Activated CD4-positive, CD25-positive, alpha-beta regulatory T cell treated with anti-CD3 and anti-CD28 coated beads, Interleukin-2, amount 50 U/mL, for 24 hours (primary cell): ENCODE data around the gene MPP3.
"Not testable (repeated sequence)": the region's sequence is repeated elsewhere in the genome, so short reads cannot be mapped to it uniquely, and the experiment has no call there.

Experiments
- ATAC-seq, 2 donors: fragments of 150-1000 bp; cut with Tn5 transposase; one replicate each; pipeline ENCODE4 v1.10.0; 2021; ENCODE audit warnings: mild to moderate bottlenecking in 1 of 2, moderate library complexity in 1 of 2

MPP3 gene

GRCh38 chr17:43832976-43833829 lies at the start of gene MPP3:
Gene MPP3 (minus strand): TSS chr17:43833146. CDS start chr17:43831906, 1,240 bp downstream.
- peak; percentile 67 to 80 for ATAC-seq

DNA sequence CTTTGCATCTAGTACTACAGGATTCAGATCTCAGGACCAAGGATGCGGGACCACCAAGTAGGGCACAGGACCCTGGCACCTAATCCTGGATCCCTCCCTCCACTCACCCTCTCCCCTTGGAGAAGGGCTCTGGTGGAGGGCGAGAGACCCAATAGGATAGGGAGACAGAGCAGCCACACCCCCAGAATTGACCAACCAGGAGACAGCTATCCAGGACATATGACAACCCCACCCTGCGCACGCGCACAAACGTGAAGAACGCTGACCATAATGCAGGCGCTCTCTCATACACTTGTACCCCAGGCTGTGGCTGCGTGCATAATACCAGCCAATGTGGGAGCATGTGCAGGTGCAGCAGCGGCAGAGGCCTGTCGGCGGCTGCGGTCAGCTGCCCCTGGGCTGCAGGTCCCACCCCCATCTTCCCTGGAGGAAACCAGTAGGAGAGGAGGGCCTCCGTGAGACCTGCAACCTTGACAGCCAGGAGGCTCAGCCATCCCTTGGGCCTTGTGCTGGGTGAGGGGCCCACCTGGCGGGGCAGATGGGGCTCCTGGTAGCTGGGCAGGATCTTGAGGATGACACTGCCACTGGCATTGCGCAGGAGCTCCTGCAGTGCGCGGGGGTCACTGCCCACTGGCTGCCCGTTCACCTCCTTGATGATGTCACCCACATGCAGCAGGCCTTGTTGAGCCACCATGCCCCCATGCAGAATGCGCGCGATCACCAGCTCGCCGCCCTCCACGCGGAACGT lies 49.0 kb upstream of the MPP3 start:
- no peak for ATAC-seq

- ATAC-seq = no peak
Observed at GRCh38 chr17:43881181-43881580, 48.2 kb upstream of the MPP3 start.

- ATAC-seq = peak in 1 of 2 donors; percentile 36
Observed at GRCh38 chr17:43880420-43880991, 47.6 kb upstream of the MPP3 start.

- no peak for ATAC-seq
Observed at GRCh38 chr17:43879723-43880419, 46.9 kb upstream of the MPP3 start.

GRCh38 chr17:43878260-43879175 lies 45.6 kb upstream of the MPP3 start:
- peak; percentile 82 to 83 for ATAC-seq

GRCh38 chr17:43877451-43878155 lies 44.7 kb upstream of the MPP3 start:
- no peak for ATAC-seq

DNA sequence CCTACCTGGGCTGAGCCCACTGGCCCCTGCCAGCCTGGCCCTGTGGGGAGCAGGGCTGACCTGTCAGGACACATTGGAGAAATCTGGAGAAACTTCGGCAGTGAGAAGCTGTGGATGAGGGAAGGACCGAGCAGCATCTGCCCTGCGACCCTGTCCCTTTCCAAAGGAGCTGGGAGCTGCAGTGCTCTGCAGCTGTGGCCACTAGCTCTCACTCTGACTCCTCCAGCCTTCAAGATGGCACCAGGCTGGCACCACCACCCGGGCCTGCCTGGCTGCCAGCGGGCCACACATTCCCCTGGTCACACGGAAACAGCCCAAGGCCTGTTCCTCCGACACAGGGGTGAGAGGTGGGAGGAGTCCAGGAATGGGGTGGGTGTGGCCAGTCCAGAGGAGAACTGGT lies 44.1 kb upstream of the MPP3 start:
- no peak for ATAC-seq

DNA sequence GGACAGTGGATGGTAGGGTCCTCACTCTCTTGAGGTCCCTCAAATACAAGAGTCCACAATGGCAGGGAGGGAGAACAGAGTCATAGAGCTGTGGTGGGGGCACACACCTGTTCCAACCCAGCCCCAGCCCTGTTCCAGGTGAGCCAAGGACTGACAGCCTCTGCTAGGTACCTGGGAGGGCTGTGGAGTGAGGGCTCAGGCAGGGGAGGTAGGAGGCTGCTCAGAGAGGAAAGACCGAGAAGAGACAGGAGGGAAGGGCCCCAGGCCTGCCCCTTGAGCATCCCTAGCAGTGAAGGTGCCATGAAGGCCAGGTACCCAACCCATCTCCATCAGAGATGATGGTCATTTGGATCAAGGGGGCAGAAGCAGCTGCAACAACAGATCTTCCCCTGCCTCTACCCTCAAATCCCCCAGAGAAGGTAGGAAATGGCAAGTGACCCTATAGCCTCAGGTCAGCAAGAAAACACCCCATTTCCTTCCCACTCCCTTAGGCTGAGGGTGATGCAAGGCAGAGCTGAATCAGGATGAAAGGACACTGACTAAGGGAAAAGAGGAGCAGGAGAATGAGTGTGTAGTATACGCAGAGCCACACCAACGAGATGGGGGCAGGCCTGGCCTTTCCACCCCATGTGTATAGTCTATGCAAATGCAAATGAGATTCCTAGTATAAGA lies 42.7 kb upstream of the MPP3 start:
- no peak for ATAC-seq

DNA sequence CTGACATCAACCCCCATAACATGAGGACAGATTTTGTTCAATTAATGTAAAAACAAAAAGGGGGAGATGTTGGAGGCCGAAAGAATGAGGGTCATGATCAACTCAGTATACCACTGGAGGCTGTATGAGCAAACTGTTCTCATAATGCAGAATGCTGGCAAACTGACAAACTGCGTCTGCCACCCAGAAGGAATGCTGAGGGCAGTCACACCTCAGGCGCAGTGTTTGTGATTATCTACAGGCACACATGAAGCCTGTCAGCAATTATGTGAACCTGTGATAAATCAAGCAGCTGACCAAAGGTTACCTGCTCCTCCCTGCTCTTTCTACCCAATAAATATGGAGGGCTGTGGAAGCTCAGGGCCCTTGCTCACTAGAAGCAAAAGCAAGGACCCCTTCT lies 41.3 kb upstream of the MPP3 start:
- no peak for ATAC-seq

DNA sequence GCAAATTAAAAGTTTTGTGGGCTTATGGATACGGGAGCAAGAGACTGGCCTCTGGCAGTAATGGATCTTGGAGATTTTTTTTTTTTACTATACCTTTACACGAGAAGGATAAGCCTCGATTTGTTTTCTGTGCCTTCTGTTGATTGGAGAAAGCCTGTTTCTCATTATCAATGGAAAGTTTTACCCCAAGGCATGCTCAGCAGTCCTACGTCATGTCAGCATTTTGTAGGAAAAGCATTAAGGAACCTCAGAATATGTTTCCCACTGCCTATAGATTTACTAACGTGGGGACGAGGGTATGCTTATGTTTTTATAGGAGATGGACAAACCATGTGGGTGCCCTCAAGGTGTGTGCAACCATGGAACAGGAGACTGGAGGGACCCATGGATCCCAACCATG lies 40.9 kb upstream of the MPP3 start:
- no peak for ATAC-seq

DNA sequence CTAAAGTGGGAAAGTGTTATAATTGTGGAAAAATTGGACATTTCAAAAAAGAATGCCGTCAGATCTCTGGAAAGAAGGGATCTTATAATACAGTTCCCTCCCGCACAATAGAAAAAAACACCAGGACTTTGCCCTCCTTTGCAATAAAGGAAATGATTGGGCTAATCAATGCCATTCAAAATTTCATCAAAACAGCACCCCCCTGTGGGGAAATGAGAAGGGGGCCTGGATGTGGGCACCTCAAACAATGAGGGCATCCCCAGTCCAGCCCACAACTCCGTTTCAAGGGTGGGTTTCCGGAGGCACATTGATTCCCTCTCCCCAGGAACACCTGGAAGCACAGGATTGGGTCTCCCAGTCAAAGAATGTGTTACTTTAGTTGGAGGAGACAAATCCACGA lies 40.1 kb upstream of the MPP3 start:
- no peak for ATAC-seq

DNA sequence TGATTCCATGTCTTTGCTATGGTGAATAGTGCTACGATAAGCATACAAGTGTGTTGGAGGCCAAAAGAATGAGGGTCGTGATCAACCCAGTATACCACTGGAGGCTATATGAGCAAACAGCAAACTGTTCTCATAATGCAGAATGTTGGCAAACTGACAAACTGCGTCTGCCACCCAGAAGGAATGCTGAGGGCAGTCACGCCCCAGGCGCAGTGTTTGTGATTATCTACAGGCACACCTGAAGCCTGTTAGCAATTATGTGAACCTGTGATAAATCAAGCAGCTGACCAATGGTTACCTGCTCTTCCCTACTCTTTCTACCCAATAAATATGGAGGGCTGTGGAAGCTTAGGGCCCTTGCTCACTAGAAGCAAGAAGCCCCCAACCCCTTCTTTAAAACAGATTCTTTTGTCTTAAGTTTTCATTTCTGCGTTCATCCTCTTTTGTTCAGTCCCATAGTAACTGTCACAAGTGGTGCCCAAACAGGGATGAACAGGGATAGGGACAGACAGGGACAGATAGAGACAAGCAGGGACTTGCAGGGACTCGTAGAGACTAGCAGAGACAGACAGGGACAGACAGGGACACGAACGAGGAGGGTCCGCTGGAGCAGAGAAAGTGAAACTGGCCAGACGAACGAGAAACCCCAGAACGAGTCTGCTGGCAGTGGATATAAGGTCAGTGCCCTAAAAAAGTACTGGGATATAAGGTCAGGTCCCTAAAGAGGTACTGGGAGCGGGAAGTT lies 39.2 kb upstream of the MPP3 start:
- no peak for ATAC-seq

DNA sequence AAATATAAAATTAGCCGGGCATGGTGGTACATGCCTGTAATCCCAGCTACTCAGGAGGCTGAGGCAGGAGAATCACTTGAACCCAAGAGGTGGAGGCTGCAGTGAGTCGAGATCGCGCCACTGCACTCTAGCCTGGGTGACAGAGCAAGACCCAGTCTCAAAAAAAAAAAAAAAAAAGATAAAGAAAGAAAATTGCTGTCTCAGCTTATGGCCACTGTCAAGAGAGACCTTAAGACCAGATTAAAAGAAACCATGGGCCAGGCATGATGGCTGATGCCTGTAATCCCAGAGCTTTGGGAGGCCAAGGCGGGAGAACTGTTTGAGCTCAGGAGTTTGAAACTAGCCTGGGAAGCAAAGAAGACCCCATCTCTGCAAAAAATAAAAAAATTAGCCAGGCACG lies 36.1 kb upstream of the MPP3 start:
- ATAC-seq = not testable (repeated sequence)

GRCh38 chr17:43868226-43868994 lies 35.5 kb upstream of the MPP3 start:
- ATAC-seq = no peak

DNA sequence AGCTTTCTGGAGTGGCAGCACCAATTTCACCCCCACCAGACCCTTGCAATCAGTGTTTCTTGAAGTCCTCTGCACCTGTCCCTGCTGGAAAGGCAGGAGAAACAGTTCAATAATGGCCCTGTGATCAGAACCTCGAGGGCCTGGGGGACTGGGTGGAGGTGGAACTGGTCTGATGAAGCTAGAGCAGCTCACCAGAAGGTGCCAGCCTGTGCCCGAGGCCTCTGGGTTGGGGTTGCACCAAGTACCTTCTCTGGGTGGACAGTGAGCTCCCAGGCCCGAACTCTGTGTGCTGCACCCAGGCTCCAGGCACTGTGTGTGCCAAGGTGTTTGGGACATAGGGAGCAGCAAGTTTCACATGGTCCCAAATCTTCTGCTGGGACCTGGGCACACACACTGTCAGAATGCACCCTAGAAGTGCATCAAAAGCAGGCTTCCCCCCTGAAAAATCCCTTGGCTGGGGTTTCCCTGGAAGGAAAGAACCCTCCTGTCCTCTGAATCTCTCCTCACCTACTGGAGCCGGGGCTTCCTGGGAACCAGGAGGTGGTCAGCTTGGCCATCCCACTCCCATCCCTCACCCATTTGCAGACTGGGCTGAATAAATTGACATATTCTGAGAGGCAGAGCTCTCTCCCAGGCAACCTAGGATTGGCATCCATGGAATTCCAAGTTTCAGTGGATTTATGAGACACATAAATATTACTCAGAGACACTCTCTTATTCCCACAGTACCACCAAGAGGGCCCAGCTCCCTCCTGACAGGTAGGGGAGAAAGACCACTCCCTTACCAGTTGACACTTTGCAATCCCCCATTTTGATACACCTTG lies 31.4 kb upstream of the MPP3 start:
- no peak for ATAC-seq

- no peak for ATAC-seq
Observed at GRCh38 chr17:43861960-43862359, 29.0 kb upstream of the MPP3 start.
